ENCODE measurements around the gene RTN1.
"Not testable (repeated sequence)": the region's sequence is repeated elsewhere in the genome, so short reads cannot be mapped to it uniquely, and the experiment has no call there.

The RTN1 gene

GRCh38 chr14:59698793-59699192 is 171.8 kb downstream of the RTN1 start:
- no peak for DNase-seq

GRCh38 chr14:59695198-59695597 is 175.4 kb downstream of the RTN1 start:
- DNase-seq = no peak

GRCh38 chr14:59691266-59691665 is 179.3 kb downstream of the RTN1 start:
- no peak for DNase-seq

- DNase-seq = no peak
Measured at GRCh38 chr14:59690426-59690825, 180.2 kb downstream of the RTN1 start.

GRCh38 chr14:59688224-59689170 is 182.1 kb downstream of the RTN1 start:
- DNase-seq = no peak

- no peak for DNase-seq
Measured at GRCh38 chr14:59687663-59688062, 182.9 kb downstream of the RTN1 start.

GRCh38 chr14:59679872-59680271 is 190.7 kb downstream of the RTN1 start:
- DNase-seq = no peak

- DNase-seq = no peak
Measured at GRCh38 chr14:59678352-59678751, 192.2 kb downstream of the RTN1 start.

- no peak for DNase-seq
Measured at GRCh38 chr14:59677771-59678231, 192.8 kb downstream of the RTN1 start.

- no peak for DNase-seq
Measured at GRCh38 chr14:59675394-59675793, 195.2 kb downstream of the RTN1 start.

GRCh38 chr14:59664741-59665140 is 205.8 kb downstream of the RTN1 start:
- DNase-seq = no peak

GRCh38 chr14:59657769-59658168 is 212.8 kb downstream of the RTN1 start:
- no peak for DNase-seq

- DNase-seq = no peak
Measured at GRCh38 chr14:59656473-59656872, 214.1 kb downstream of the RTN1 start.

- DNase-seq = not testable (repeated sequence)
Measured at GRCh38 chr14:59654131-59654530, 216.4 kb downstream of the RTN1 start.

GRCh38 chr14:59646832-59647231 is 223.7 kb downstream of the RTN1 start:
- not testable (repeated sequence) for DNase-seq

- DNase-seq = no peak
Measured at GRCh38 chr14:59638885-59639284, 231.7 kb downstream of the RTN1 start.

- no peak for DNase-seq
Measured at GRCh38 chr14:59634617-59635016, 236.0 kb downstream of the RTN1 start.

GRCh38 chr14:59633486-59633885 is 237.1 kb downstream of the RTN1 start:
- no peak for DNase-seq

GRCh38 chr14:59632381-59632780 is 238.2 kb downstream of the RTN1 start:
- DNase-seq = no peak

- no peak for DNase-seq
Measured at GRCh38 chr14:59631237-59631636, 239.3 kb downstream of the RTN1 start.

GRCh38 chr14:59630288-59630963 is 240.2 kb downstream of the RTN1 start:
- DNase-seq = no peak

GRCh38 chr14:59629444-59630287 is 240.9 kb downstream of the RTN1 start:
- no peak for DNase-seq

- DNase-seq = no peak
Measured at GRCh38 chr14:59627011-59627520, 243.5 kb downstream of the RTN1 start.
